GF-D8 (cell line): ENCODE measurements around the gene INTS13.
"Not testable (repeated sequence)": the region's sequence is repeated elsewhere in the genome, so short reads cannot be mapped to it uniquely, and the experiment has no call there.

Experiments used
- DNase-seq: peaks from one replicate; lab custom pipeline; 2025; lab: John Stamatoyannopoulos, UW

INTS13 gene

GRCh38 chr12:26869908-26870459 lies 67.8 kb downstream of the INTS13 start:
- DNase-seq: no peak

- DNase-seq: no peak
Observed at GRCh38 chr12:26869104-26869494, 68.7 kb downstream of the INTS13 start.

- DNase-seq: no peak
Observed at GRCh38 chr12:26868447-26869103, 69.2 kb downstream of the INTS13 start.

- peak; percentile 64 for DNase-seq
Observed at GRCh38 chr12:26867080-26867479, 70.7 kb downstream of the INTS13 start.

GRCh38 chr12:26863515-26863914 lies 74.3 kb downstream of the INTS13 start:
- no peak for DNase-seq

- DNase-seq: not testable (repeated sequence)
Observed at GRCh38 chr12:26862787-26863186, 75.0 kb downstream of the INTS13 start.

GRCh38 chr12:26861690-26862089 lies 76.1 kb downstream of the INTS13 start:
- DNase-seq: no peak

- no peak for DNase-seq
Observed at GRCh38 chr12:26857465-26858176, 80.2 kb downstream of the INTS13 start.

GRCh38 chr12:26855337-26855736 lies 82.4 kb downstream of the INTS13 start:
- no peak for DNase-seq
